GM12875 (cell line): Measurements from ENCODE around the gene ASB18.

Experiments
- H3K4me3 ChIP-seq: one replicate; pipeline ENCODE4 v1.5.1; 2011; ENCODE audit warnings: low read depth, low read length, control low read depth
- CTCF ChIP-seq: IDR thresholded peaks from 2 replicates; pipeline ENCODE4 v1.5.1; 2011; ENCODE audit warnings: low read depth, mild to moderate bottlenecking, control low read depth, inconsistent platforms, low read length, moderate library complexity, borderline replicate concordance; ENCODE audit not compliant: insufficient read depth

Gene ASB18

GRCh38 chr2:236305964-236306605 lies 41.9 kb upstream of the ASB18 start:
- no peak for TF ChIP-seq CTCF
- H3K4me3 ChIP-seq: no peak overlapping the region

- H3K4me3 ChIP-seq: no peak overlapping the region
- no peak for TF ChIP-seq CTCF
Measured at GRCh38 chr2:236305531-236305930, 41.3 kb upstream of the ASB18 start.

- TF ChIP-seq CTCF: no peak
- H3K4me3 ChIP-seq: no peak overlapping the region
Measured at GRCh38 chr2:236303935-236304334, 39.7 kb upstream of the ASB18 start.

- no peak for TF ChIP-seq CTCF
- H3K4me3 ChIP-seq: no peak overlapping the region
Measured at GRCh38 chr2:236302555-236302954, 38.3 kb upstream of the ASB18 start.

GRCh38 chr2:236298924-236299475 lies 34.8 kb upstream of the ASB18 start:
- no peak for TF ChIP-seq CTCF
- H3K4me3 ChIP-seq: no peak overlapping the region

- TF ChIP-seq CTCF: no peak
- H3K4me3 ChIP-seq: no peak overlapping the region
Measured at GRCh38 chr2:236295481-236295880, 31.3 kb upstream of the ASB18 start.

GRCh38 chr2:236294647-236295046 lies 30.4 kb upstream of the ASB18 start:
- H3K4me3 ChIP-seq: no peak overlapping the region
- no peak for TF ChIP-seq CTCF
